GM21423 (cell line): ENCODE measurements around the gene RHCG.
A peak's percentile ranks its signal among the peaks of the same experiment; 100 is the strongest.
"Not testable (repeated sequence)": the region's sequence is repeated elsewhere in the genome, so short reads cannot be mapped to it uniquely, and the experiment has no call there.

ENCODE experiments used
- ATAC-seq: cut with Tn5 transposase; IDR thresholded peaks from one replicate; pipeline ENCODE4 v1.9.1; 2021; ENCODE audit warnings: mild to moderate bottlenecking, moderate library complexity; ENCODE audit not compliant: unreplicated experiment

The RHCG gene

GRCh38 chr15:89479173-89479572, 17.2 kb downstream of the RHCG start:
- no peak for ATAC-seq

- no peak for ATAC-seq
Measured at GRCh38 chr15:89477411-89478242, 18.8 kb downstream of the RHCG start.

GRCh38 chr15:89475661-89476060, 20.7 kb downstream of the RHCG start:
- no peak for ATAC-seq

- peak; percentile 64 for ATAC-seq
Measured at GRCh38 chr15:89472785-89473256, 23.6 kb downstream of the RHCG start.

GRCh38 chr15:89469426-89470096, 26.8 kb downstream of the RHCG start:
- no peak for ATAC-seq

GRCh38 chr15:89468813-89469212, 27.6 kb downstream of the RHCG start:
- not testable (repeated sequence) for ATAC-seq

- no peak for ATAC-seq
Measured at GRCh38 chr15:89463113-89463512, 33.3 kb downstream of the RHCG start.

- no peak for ATAC-seq
Measured at GRCh38 chr15:89462198-89462912, 34.0 kb downstream of the RHCG start.

- no peak for ATAC-seq
Measured at GRCh38 chr15:89461386-89461785, 35.0 kb downstream of the RHCG start.

- ATAC-seq, result no peak
Measured at GRCh38 chr15:89460048-89460447, 36.3 kb downstream of the RHCG start.

GRCh38 chr15:89459271-89460038, 36.9 kb downstream of the RHCG start:
- no peak for ATAC-seq

GRCh38 chr15:89458440-89458839, 37.9 kb downstream of the RHCG start:
- no peak for ATAC-seq

- ATAC-seq, result no peak
Measured at GRCh38 chr15:89457086-89457485, 39.3 kb downstream of the RHCG start.

- ATAC-seq, result no peak
Measured at GRCh38 chr15:89455535-89455934, 40.8 kb downstream of the RHCG start.

- no peak for ATAC-seq
Measured at GRCh38 chr15:89452330-89452836, 44.0 kb downstream of the RHCG start.

GRCh38 chr15:89451846-89452245, 44.5 kb downstream of the RHCG start:
- no peak for ATAC-seq

GRCh38 chr15:89450076-89451006, 46.0 kb downstream of the RHCG start:
- ATAC-seq, result no peak

GRCh38 chr15:89448825-89449224, 47.6 kb downstream of the RHCG start:
- no peak for ATAC-seq

GRCh38 chr15:89447676-89448075, 48.7 kb downstream of the RHCG start:
- ATAC-seq, result no peak
